Keratinocyte (primary cell): ENCODE measurements around the gene AGAP1.

Source experiments
- CTCF ChIP-seq, 3 experiments: IDR thresholded peaks in 1 of 3; conservative IDR thresholded peaks in 1 of 3; optimal IDR thresholded peaks in 1 of 3; 2 replicates in 2 of 3; 3 replicates in 1 of 3; pipeline versions ENCODE3 to v1.5.1; 2011; ENCODE audit warnings: low read length in 3 of 3, mild to moderate bottlenecking in 3 of 3, moderate library complexity in 2 of 3, control low read depth in 1 of 3, inconsistent platforms in 1 of 3; ENCODE audit not compliant: insufficient read depth in 2 of 3; ENCODE audit errors: extremely low read depth in 1 of 3
- EZH2 ChIP-seq: IDR thresholded peaks from one replicate; pipeline ENCODE4 v1.6.1; 2012; ENCODE audit warnings: inconsistent platforms, mild to moderate bottlenecking, low read length, moderate library complexity

GRCh38 chr2:236001166-236001828, 507.5 kb downstream of the AGAP1 start:
- TF ChIP-seq EZH2: no peak
- no peak for TF ChIP-seq CTCF (optimal IDR thresholded peaks at IDR 0.05 in 1 of 3, IDR thresholded peaks at IDR 0.05 in 1 of 3, conservative IDR thresholded peaks at IDR 0.05 in 1 of 3; ENCODE audit: extremely low read depth in 1 of 3, insufficient read depth in 2 of 3, low read length in 3 of 3)
